A549 (cell line): ENCODE results near the gene LACTB. TPM values are rescaled to one million over a fixed set of nuclear protein-coding genes. Genes with fewer than 3 reads are reported as not detected.
A peak's percentile ranks its signal among the peaks of the same experiment; 100 is the strongest.

Experiments
- ATAC-seq, 2 experiments: fragments of 200-7000 bp in 1 of 2; fragments of >200 bp in 1 of 2; cut with Nextera tagmentation in 1 of 2; cut with Tn5 transposase in 1 of 2; 3 replicates each; pipeline versions ENCODE4 v1.8.0 to v1.9.1; 2018 to 2020; ENCODE audit warnings: mild to moderate bottlenecking in 1 of 2, moderate library complexity in 1 of 2
- CTCF ChIA-PET: fragments of 300-600 bp; sonication (Branson Sonifier 250); formaldehyde crosslinking; extraction: SDS; loops from one replicate; lab custom pipeline; 2021; ENCODE audit warnings: antibody characterized with exemption, inconsistent platforms; lab: Yijun Ruan, JAX
- POLR2A ChIA-PET: fragments of 350-600 bp; formaldehyde crosslinking; extraction: SDS; loops from one replicate; lab custom pipeline; 2021; ENCODE audit warnings: antibody characterized with exemption, inconsistent platforms; lab: Yijun Ruan, JAX
- DNase-seq, 2 experiments: peaks; one replicate each; pipeline versions ENCODE4 v3.0.0 to v3.0.0-alpha.2; 2011 to 2016; ENCODE audit warnings: low read depth in 1 of 2, low spot score in 1 of 2
- FAIRE-seq: peaks from 2 replicates; lab custom pipeline; 2011; peaks lifted over from hg19 to GRCh38; lab: Jason Lieb, UNC
- H3K27ac ChIP-seq, 2 experiments: fragments of >200 bp; sonication (Bioruptor Twin); formaldehyde crosslinking; 3 replicates each; pipeline ENCODE4 v1.5.1; 2016 to 2017
- H3K4me1 ChIP-seq: fragments of >200 bp; sonication (Bioruptor Twin); formaldehyde crosslinking; 3 replicates; pipeline ENCODE4 v1.6.1; 2016
- H3K4me2 ChIP-seq: fragments of >200 bp; sonication (Bioruptor Twin); formaldehyde crosslinking; 3 replicates; pipeline ENCODE4 v1.6.1; 2016
- H3K4me3 ChIP-seq: fragments of >200 bp; sonication (Bioruptor Twin); formaldehyde crosslinking; 3 replicates; pipeline ENCODE4 v1.5.1; 2016
- H3K9me3 ChIP-seq: fragments of >200 bp; sonication (Bioruptor Twin); formaldehyde crosslinking; 3 replicates; pipeline ENCODE4 v1.6.1; 2016
- CBX8 ChIP-seq: fragments of 200-600 bp; sonication (generic); IDR thresholded peaks from 2 replicates; pipeline ENCODE4 v1.6.1; 2016
- CHD2 ChIP-seq: fragments of 150-350 bp; IDR thresholded peaks from 2 replicates; pipeline ENCODE4 v1.6.1; 2014; ENCODE audit warnings: low read length; ENCODE audit not compliant: partially characterized antibody
- EP300 ChIP-seq, 2 experiments: fragments of >200 bp; sonication (Bioruptor Twin); formaldehyde crosslinking; IDR thresholded peaks; 2 replicates in 1 of 2; 3 replicates in 1 of 2; pipeline ENCODE4 v1.6.1; 2016 to 2017
- FOSB ChIP-seq: fragments of 250-450 bp; sonication (Bioruptor Pico); IDR thresholded peaks from 2 replicates; pipeline ENCODE4 v1.5.0; 2020; ENCODE audit warnings: mild to moderate bottlenecking, moderate library complexity
- FOSL2 ChIP-seq, 2 experiments: fragments of 450-650 bp in 1 of 2; fragments of >200 bp in 1 of 2; sonication (Bioruptor Twin) in 1 of 2; formaldehyde crosslinking; IDR thresholded peaks; 2 replicates each; pipeline versions ENCODE4 v1.5.0 to v1.6.1; 2016 to 2020; ENCODE audit warnings: mild to moderate bottlenecking in 1 of 2, moderate library complexity in 1 of 2
- GATA3 ChIP-seq: IDR thresholded peaks from 2 replicates; pipeline ENCODE4 v1.6.1; 2012; ENCODE audit warnings: borderline replicate concordance
- HDAC2 ChIP-seq: fragments of 200-600 bp; sonication (generic); IDR thresholded peaks from 2 replicates; pipeline ENCODE4 v1.6.1; 2016
- HOXA7 ChIP-seq: fragments of 250-450 bp; sonication (Bioruptor Pico); IDR thresholded peaks from 2 replicates; pipeline ENCODE4 v1.5.0; 2020; ENCODE audit warnings: mild to moderate bottlenecking, moderate library complexity
- HOXB13 ChIP-seq: fragments of 250-450 bp; sonication (Bioruptor Pico); IDR thresholded peaks from 2 replicates; pipeline ENCODE4 v1.5.0; 2020; ENCODE audit warnings: low read depth, mild to moderate bottlenecking, moderate library complexity
- JUNB ChIP-seq: fragments of >200 bp; sonication (Bioruptor Twin); formaldehyde crosslinking; IDR thresholded peaks from 2 replicates; pipeline ENCODE4 v1.6.1; 2016
- MAFK ChIP-seq: fragments of 450-650 bp; IDR thresholded peaks from 2 replicates; pipeline ENCODE4 v1.6.1; 2014; ENCODE audit not compliant: partially characterized antibody
- MYC ChIP-seq: IDR thresholded peaks from 2 replicates; pipeline ENCODE4 v1.6.1; 2012; ENCODE audit warnings: mild to moderate bottlenecking, inconsistent platforms, low read length, improper control_type of control experiment, borderline replicate concordance
- NPAS2 ChIP-seq: fragments of 250-450 bp; sonication (Bioruptor Pico); IDR thresholded peaks from 2 replicates; pipeline ENCODE4 v1.8.0; 2022; ENCODE audit warnings: mild to moderate bottlenecking, moderate library complexity, borderline replicate concordance
- POLR2A ChIP-seq: IDR thresholded peaks from 2 replicates; pipeline ENCODE4 v1.6.1; 2012; ENCODE audit warnings: mild to moderate bottlenecking, low read length
- POLR2AphosphoS2 ChIP-seq: conservative IDR thresholded peaks from 2 replicates; pipeline ENCODE4 v1.6.1; 2012; ENCODE audit warnings: low read length, improper control_type of control experiment, inconsistent platforms
- RAD21 ChIP-seq, 2 experiments: fragments of >200 bp in 1 of 2; sonication (Bioruptor Twin) in 1 of 2; formaldehyde crosslinking in 1 of 2; IDR thresholded peaks in 1 of 2; conservative IDR thresholded peaks in 1 of 2; 2 replicates in 1 of 2; 3 replicates in 1 of 2; pipeline ENCODE4 v1.6.1; 2012 to 2018; ENCODE audit warnings: inconsistent platforms in 1 of 2
- RARB ChIP-seq: fragments of 250-450 bp; sonication (Bioruptor Pico); IDR thresholded peaks from 2 replicates; pipeline ENCODE4 v1.8.0; 2021; ENCODE audit warnings: mild to moderate bottlenecking, moderate library complexity
- RNF2 ChIP-seq: fragments of 200-600 bp; sonication (generic); IDR thresholded peaks from 2 replicates; pipeline ENCODE4 v1.6.1; 2016; ENCODE audit warnings: low read depth, mild to moderate bottlenecking, antibody characterized with exemption, moderate library complexity, borderline replicate concordance
- SMC3 ChIP-seq: fragments of >200 bp; sonication (Bioruptor Twin); formaldehyde crosslinking; IDR thresholded peaks from 3 replicates; pipeline ENCODE4 v1.6.1; 2018; ENCODE audit warnings: inconsistent platforms
- SREBF2 ChIP-seq: fragments of 450-650 bp; IDR thresholded peaks from 2 replicates; pipeline ENCODE4 v1.6.1; 2014; ENCODE audit warnings: mild to moderate bottlenecking, moderate library complexity
- ZFP36 ChIP-seq: fragments of 450-650 bp; IDR thresholded peaks from 2 replicates; pipeline ENCODE4 v1.6.1; 2014; ENCODE audit warnings: borderline replicate concordance; ENCODE audit not compliant: partially characterized antibody
- ZNF302 ChIP-seq: fragments of 250-450 bp; sonication (Bioruptor Pico); IDR thresholded peaks from 2 replicates; pipeline ENCODE4 v1.9.0; 2021; ENCODE audit warnings: inconsistent platforms, mild to moderate bottlenecking, moderate library complexity
- WGBS: methylation state at CpG from one replicate; pipeline ENCODE4 v1.1.6; 2017; ENCODE audit errors: missing lambda C conversion rate; 5-methylcytosine and 5-hydroxymethylcytosine counted together
- polyA plus RNA-seq, 4 experiments: library from polyadenylated mRNA; depleted of rRNA in 3 of 4; stranded (reverse); fragments of >200 nt; fragmentation: RNase III in 1 of 4; extraction: RNeasy Plus Mini Kit Qiagen cat#74134 plus additional on column Dnase treatment in 1 of 4; gene quantifications; 2 replicates in 3 of 4; 3 replicates in 1 of 4; pipeline ENCODE4 v1.2.3, GENCODE V29; 2011 to 2017
- TF ChIP-seq, protein P1 (sequence below): fragments of 150-350 bp; IDR thresholded peaks from 2 replicates; pipeline ENCODE4 v1.6.1; 2014; ENCODE audit warnings: low read depth, mild to moderate bottlenecking, low read length
- TF ChIP-seq, protein P2 (sequence below): fragments of >200 bp; sonication (Bioruptor Twin); formaldehyde crosslinking; IDR thresholded peaks from 3 replicates; pipeline ENCODE4 v1.6.1; 2016
- TF ChIP-seq, protein P3 (sequence below): fragments of 450-650 bp; IDR thresholded peaks from 2 replicates; pipeline ENCODE4 v1.6.1; 2014; ENCODE audit warnings: antibody characterized with exemption

LACTB gene
- polyA plus RNA-seq, 2 of the 4 experiments (the other 2 are of a cell fraction) = 56.5 to 59.6 TPM

DNA sequence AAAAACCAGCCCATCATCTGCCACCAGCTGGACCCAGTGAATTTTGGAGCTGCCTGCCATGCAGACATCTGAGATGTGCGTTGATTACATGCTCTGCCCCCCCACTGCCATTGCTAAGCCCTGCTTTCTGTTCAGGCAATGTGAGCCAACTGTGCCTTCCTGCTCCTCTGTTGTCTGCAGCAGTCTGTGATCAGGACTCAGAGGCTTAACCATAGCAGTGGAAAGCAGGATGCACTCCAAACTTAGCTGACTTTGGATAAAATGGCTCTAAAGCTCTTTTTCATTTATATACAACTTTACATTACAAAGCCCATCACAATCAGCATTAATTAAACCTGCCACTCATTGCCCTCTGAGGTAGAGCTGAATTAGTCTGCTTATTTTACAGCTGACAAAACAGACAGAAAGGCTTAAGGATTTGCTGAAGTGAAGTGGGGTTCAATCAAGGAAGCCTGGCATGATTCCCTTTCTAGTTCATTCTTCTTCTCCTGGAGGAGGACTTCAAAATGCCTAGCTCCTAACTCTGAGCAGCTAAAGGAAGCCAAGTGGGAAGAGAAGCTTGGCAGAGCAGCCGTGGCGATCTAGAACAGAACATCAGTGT, 51.3 kb downstream of the LACTB start:
- 84% methylated on average over 3 of the region's 3 CpGs for WGBS
- no peak overlapping the region; a peak in 1 of 6 replicates for H3K27ac ChIP-seq
- no peak overlapping the region for H3K4me3 ChIP-seq
- peaks cover 11% of the 10 kb centered on the region; the same call in 2 of the 3 replicates for H3K4me1 ChIP-seq
- TF ChIP-seq, protein P1, sequence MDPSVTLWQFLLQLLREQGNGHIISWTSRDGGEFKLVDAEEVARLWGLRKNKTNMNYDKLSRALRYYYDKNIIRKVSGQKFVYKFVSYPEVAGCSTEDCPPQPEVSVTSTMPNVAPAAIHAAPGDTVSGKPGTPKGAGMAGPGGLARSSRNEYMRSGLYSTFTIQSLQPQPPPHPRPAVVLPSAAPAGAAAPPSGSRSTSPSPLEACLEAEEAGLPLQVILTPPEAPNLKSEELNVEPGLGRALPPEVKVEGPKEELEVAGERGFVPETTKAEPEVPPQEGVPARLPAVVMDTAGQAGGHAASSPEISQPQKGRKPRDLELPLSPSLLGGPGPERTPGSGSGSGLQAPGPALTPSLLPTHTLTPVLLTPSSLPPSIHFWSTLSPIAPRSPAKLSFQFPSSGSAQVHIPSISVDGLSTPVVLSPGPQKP = no peak
- TF ChIP-seq MAFK (no peak), EP300 (IDR thresholded peaks at IDR 0.05) (no peak), POLR2A (no peak), ZNF302 (CRISPR knock-in tag) (no peak), CHD2 (no peak), ZFP36 (no peak)
- no peak for DNase-seq
- ATAC-seq = 0 out of 6 replicates have a peak, but pooled peaks of 1 of the 2 experiments have one; percentile 12
- CTCF ChIA-PET = interaction anchor here (0.8 to 2.8 kb wide), 6 partner anchors 9 to 116 kb away, joined by 3 to 12 read pairs (median 4); partner anchors contain the start of gene RPS27L
- no peaks in the 10 kb centered on the region for H3K9me3 ChIP-seq
- no peak for FAIRE-seq
- no peak overlapping the region for H3K4me2 ChIP-seq
- POLR2A ChIA-PET = interaction anchor here (0.9 to 1.5 kb wide), 2 partner anchors 16 to 104 kb away, joined by 3 to 8 read pairs; partner anchors contain the start of gene RPS27L

DNA sequence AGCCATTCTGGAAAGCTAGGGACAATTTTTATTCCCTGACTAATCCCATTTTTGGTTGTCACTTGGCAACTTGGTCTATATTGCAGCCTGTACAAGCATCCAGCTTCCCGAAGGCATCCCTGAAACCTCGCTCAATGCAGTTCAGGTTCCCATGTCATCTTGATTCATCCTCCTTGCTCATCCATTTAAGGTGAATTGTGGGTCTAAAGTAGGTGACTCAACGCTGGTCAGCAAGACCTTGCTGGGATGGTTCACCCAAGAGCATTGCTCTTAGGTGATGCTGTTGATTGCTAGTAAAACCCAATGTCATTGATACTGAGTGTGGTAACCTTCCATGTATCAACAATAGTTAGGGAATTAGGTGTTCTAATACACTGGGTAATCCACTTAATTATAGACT, 54.6 kb downstream of the LACTB start:
- ATAC-seq (peak in 1 of 2 experiments; percentile 34; a peak in 1 of 6 replicates), DNase-seq (peak in 1 of 2 experiments; percentile 42), FAIRE-seq (no peak)
- 65% methylated on average over 3 of the region's 3 CpGs for WGBS
- ChIA-PET CTCF (interaction anchor here (1.5 kb wide), 1 partner anchor 15 kb away, joined by 3 read pairs; no protein-coding TSS in a partner anchor), POLR2A (no interaction called here)
- H3K4me3 ChIP-seq = no peak overlapping the region
- no peak for TF ChIP-seq MAFK
- TF ChIP-seq SMC3 = no peak
- TF ChIP-seq FOSL2 (IDR thresholded peaks at IDR 0.05) = no peak
- 0 out of 2 replicates have a peak, but pooled peaks have one; percentile 9 for TF ChIP-seq FOSL2 (CRISPR knock-in tag; IDR thresholded peaks at IDR 0.05)
- TF ChIP-seq SREBF2 = no peak
- peaks cover 14% of the 10 kb centered on the region; the same call in 2 of the 3 replicates for H3K4me1 ChIP-seq
- H3K9me3 ChIP-seq = no peaks in the 10 kb centered on the region
- no peak overlapping the region for H3K27ac ChIP-seq
- H3K4me2 ChIP-seq = no peak overlapping the region

DNA sequence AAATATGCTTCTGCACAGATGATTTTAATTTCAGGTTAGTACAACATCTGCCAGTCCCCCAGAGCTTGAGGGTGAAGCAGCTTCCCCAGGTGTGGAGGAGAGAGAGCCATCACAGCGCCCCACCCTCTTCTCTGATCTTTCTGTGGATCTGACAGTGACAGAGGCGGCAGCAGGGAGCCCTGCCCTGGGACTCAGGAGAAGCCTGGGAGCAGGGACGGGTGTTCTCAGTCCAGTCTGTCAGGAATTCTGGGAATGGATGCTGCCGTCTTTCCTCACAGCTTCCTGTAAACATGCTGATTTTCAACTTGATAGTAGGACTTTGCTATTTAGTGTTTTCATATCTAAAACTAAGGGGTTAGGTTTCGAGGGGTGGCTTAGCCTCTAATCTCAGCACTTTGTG, 56.4 kb downstream of the LACTB start:
- ChIA-PET CTCF (interaction anchor here (1.1 kb wide), 2 partner anchors 77 to 130 kb away, joined by 3 read pairs; no protein-coding TSS in a partner anchor), POLR2A (interaction anchor here (1.3 kb wide), 1 partner anchor 11 kb away, joined by 4 read pairs; the partner anchor contains the start of gene RAB8B)
- Histone ChIP-seq H3K9me3 (no peaks in the 10 kb centered on the region), H3K4me2 (no peak overlapping the region), H3K4me1 (peaks cover 14% of the 10 kb centered on the region; the same call in 2 of the 3 replicates), H3K4me3 (no peak overlapping the region), H3K27ac (peak overlapping the region in 1 of 2 experiments; percentile 55; a peak in 2 of 6 replicates)
- WGBS = 57% methylated on average over 5 of the region's 5 CpGs
- no peak for FAIRE-seq
- ATAC-seq = peak in 1 of 2 experiments; percentile 41; a peak in 3 of 6 replicates
- TF ChIP-seq, protein P2, sequence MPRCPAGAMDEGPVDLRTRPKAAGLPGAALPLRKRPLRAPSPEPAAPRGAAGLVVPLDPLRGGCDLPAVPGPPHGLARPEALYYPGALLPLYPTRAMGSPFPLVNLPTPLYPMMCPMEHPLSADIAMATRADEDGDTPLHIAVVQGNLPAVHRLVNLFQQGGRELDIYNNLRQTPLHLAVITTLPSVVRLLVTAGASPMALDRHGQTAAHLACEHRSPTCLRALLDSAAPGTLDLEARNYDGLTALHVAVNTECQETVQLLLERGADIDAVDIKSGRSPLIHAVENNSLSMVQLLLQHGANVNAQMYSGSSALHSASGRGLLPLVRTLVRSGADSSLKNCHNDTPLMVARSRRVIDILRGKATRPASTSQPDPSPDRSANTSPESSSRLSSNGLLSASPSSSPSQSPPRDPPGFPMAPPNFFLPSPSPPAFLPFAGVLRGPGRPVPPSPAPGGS = no peak
- TF ChIP-seq CBX8 = no peak
- TF ChIP-seq SREBF2 = no peak
- no peak for TF ChIP-seq RNF2
- TF ChIP-seq RAD21 (conservative IDR thresholded peaks at IDR 0.05 in 1 of 2, IDR thresholded peaks at IDR 0.05 in 1 of 2) = no peak
- TF ChIP-seq RARB (CRISPR knock-in tag) = no peak
- TF ChIP-seq MYC = no peak
- no peak for TF ChIP-seq NPAS2 (CRISPR knock-in tag)
- no peak for TF ChIP-seq GATA3
- no peak for TF ChIP-seq HOXA7 (CRISPR knock-in tag)
- TF ChIP-seq HDAC2 = no peak
- no peak for TF ChIP-seq ZNF302 (CRISPR knock-in tag)
- no peak for TF ChIP-seq POLR2AphosphoS2
- TF ChIP-seq FOSB (CRISPR knock-in tag) = no peak
- no peak for TF ChIP-seq HOXB13
- no peak for TF ChIP-seq JUNB
- TF ChIP-seq, protein P3, sequence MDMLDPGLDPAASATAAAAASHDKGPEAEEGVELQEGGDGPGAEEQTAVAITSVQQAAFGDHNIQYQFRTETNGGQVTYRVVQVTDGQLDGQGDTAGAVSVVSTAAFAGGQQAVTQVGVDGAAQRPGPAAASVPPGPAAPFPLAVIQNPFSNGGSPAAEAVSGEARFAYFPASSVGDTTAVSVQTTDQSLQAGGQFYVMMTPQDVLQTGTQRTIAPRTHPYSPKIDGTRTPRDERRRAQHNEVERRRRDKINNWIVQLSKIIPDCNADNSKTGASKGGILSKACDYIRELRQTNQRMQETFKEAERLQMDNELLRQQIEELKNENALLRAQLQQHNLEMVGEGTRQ = no peak
- DNase-seq = no peak
